Kidney (tissue), 14 donors: ENCODE results near the gene NBEA. TPM values are rescaled to one million over a fixed set of nuclear protein-coding genes. Genes with fewer than 3 reads are reported as not detected.
A peak's percentile ranks its signal among the peaks of the same experiment; 100 is the strongest.

ENCODE experiments used
- DNase-seq, 5 donors: peaks; one replicate each; pipeline ENCODE4 v3.0.0-alpha.2; 2013 to 2020
- FAIRE-seq: peaks from 2 replicates; lab custom pipeline; 2012; peaks lifted over from hg19 to GRCh38; lab: Jason Lieb, UNC
- H3K27ac ChIP-seq, 2 donors: one replicate each; pipeline ENCODE4 v1.7.0; 2013; ENCODE audit warnings: low read depth in 2 of 2, low read length in 2 of 2, inconsistent platforms in 1 of 2
- H3K27me3 ChIP-seq: one replicate; pipeline ENCODE4 v1.7.1; 2013; ENCODE audit warnings: low read length, inconsistent platforms; ENCODE audit not compliant: control insufficient read depth, insufficient read depth
- H3K36me3 ChIP-seq, 3 donors: one replicate each; pipeline versions ENCODE4 v1.7.0 to v1.7.1; 2013; ENCODE audit warnings: low read length in 3 of 3, control low read depth in 1 of 3, inconsistent platforms in 1 of 3; ENCODE audit not compliant: insufficient read depth in 3 of 3, control insufficient read depth in 2 of 3
- H3K4me1 ChIP-seq, 3 donors: one replicate each; pipeline versions ENCODE4 v1.7.0 to v1.7.1; 2013; ENCODE audit warnings: low read length in 3 of 3, inconsistent platforms in 1 of 3, low read depth in 1 of 3; ENCODE audit not compliant: control insufficient read depth in 2 of 3, insufficient read depth in 2 of 3
- H3K4me3 ChIP-seq, 3 donors: one replicate each; pipeline versions ENCODE4 v1.7.0 to v1.8.1; 2013; ENCODE audit warnings: low read length in 3 of 3, control low read depth in 1 of 3, inconsistent platforms in 1 of 3
- H3K9ac ChIP-seq, 3 donors: one replicate each; pipeline versions ENCODE4 v1.7.0 to v1.7.1; 2013; ENCODE audit warnings: low read length in 3 of 3, control low read depth in 1 of 3, inconsistent platforms in 1 of 3
- H3K9me3 ChIP-seq, 3 donors: one replicate each; pipeline versions ENCODE4 v1.7.0 to v1.7.1; 2013; ENCODE audit warnings: low read length in 3 of 3, control low read depth in 1 of 3, inconsistent platforms in 1 of 3; ENCODE audit not compliant: control insufficient read depth in 2 of 3, insufficient read depth in 1 of 3
- intact Hi-C: fragments of 100-400 bp; cut with DNase I; formaldehyde crosslinking; loops from one replicate; pipeline ENCODE4 v1.11.1; 2022
- polyA plus RNA-seq: library from polyadenylated mRNA; stranded (reverse); fragments of 350-450 nt; fragmentation: Illumina TruSeq; extraction: RNeasy Lipid Tissue Mini Kit (QIAGEN cat#74804); gene quantifications from one replicate; pipeline ENCODE4 v1.2.3, GENCODE V29; 2014; ENCODE audit warnings: low read depth, low replicate concordance; ENCODE audit not compliant: insufficient read depth
- total RNA-seq: library from RNA; stranded (reverse); fragmentation: NEBNext Ultra II Directional; extraction: Animal tissue kit (Norgen Biotek cat#: 25700); gene quantifications from one replicate; pipeline ENCODE4 v1.2.1, GENCODE V29; 2021
- TF ChIP-seq, protein P1 (sequence below): IDR thresholded peaks from 3 replicates; pipeline ENCODE4 v1.5.1; 2012; ENCODE audit warnings: mild to moderate bottlenecking, moderate library complexity, borderline replicate concordance; ENCODE audit not compliant: insufficient read depth; ENCODE audit errors: extremely low read depth
- donor health status: control.
- donor health status: control.
- donor health status: control.
- donor health status: control.
- donor health status: control.
- donor health status: DM: yes; HTN: yes; CAD: no.
- donor health status: Normal renal cell carcinoma (clear cell type).

NBEA gene
- total and polyA plus RNA-seq, 2 donors from 2014 or later = 4.7 to 14.6 TPM

- H3K27me3 ChIP-seq = no peaks in the 10 kb centered on the region
- H3K4me1 ChIP-seq = no peaks in the 10 kb centered on the region
- TF ChIP-seq, protein P1, sequence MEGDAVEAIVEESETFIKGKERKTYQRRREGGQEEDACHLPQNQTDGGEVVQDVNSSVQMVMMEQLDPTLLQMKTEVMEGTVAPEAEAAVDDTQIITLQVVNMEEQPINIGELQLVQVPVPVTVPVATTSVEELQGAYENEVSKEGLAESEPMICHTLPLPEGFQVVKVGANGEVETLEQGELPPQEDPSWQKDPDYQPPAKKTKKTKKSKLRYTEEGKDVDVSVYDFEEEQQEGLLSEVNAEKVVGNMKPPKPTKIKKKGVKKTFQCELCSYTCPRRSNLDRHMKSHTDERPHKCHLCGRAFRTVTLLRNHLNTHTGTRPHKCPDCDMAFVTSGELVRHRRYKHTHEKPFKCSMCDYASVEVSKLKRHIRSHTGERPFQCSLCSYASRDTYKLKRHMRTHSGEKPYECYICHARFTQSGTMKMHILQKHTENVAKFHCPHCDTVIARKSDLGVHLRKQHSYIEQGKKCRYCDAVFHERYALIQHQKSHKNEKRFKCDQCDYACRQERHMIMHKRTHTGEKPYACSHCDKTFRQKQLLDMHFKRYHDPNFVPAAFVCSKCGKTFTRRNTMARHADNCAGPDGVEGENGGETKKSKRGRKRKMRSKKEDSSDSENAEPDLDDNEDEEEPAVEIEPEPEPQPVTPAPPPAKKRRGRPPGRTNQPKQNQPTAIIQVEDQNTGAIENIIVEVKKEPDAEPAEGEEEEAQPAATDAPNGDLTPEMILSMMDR = no peak
- intact Hi-C loops = no loop called here
- no peaks in the 10 kb centered on the region for H3K9me3 ChIP-seq
- FAIRE-seq = no peak
- no peak overlapping the region for H3K9ac ChIP-seq
- no peak overlapping the region for H3K27ac ChIP-seq
- H3K36me3 ChIP-seq = no peaks in the 10 kb centered on the region
- no peak overlapping the region for H3K4me3 ChIP-seq
- no peak for DNase-seq
These were observed 518.0 kb downstream of the NBEA start for GRCh38 chr13:35460061-35460460.

DNA sequence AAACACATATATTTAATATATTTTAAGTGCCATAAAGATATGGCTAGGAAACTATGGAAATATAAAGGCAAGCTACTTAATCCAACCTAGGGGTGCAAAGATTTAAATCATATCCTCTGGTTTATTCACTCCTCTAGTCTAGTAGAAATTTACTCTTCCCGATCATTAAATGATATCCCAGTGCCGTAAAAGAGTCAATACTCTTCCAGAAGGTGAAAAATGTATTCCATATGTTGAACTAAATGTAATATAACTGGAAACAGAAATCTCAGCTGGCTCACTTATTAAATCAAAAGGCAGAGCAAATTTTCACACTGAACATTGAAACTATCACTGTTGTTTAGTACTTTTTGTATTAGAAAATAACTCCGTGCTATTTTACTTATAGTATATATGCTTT is 523.3 kb downstream of the NBEA start:
- H3K9me3 ChIP-seq = no peaks in the 10 kb centered on the region
- intact Hi-C loops = no loop called here
- peaks cover 12% of the 10 kb centered on the region for H3K27me3 ChIP-seq
- H3K9ac ChIP-seq = no peak overlapping the region
- H3K4me3 ChIP-seq = no peak overlapping the region
- DNase-seq (no peak), FAIRE-seq (no peak)
- peaks cover 0 to under 1% (median 0%) of the 10 kb centered on the region in 3 donors for H3K4me1 ChIP-seq
- TF ChIP-seq, protein P1 = no peak
- no peaks in the 10 kb centered on the region for H3K36me3 ChIP-seq
- no peak overlapping the region for H3K27ac ChIP-seq

DNA sequence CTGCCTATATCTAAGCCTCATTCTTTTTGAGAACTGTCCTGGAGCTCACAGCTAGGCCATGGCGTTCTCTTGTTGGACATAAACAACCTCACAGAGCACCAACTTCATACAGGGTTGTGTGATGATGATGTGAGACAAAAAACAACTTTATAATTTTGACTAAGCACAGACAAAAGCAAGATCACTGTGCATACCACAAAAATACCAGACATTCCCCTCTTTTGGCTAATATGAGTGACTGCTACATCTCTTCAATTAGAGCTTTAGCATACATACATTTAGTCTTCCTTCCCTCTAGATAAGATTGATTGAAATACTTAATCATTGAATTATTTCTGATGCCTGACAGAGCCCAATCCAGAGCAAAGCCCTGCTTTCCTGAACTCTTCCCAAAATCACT is 526.1 kb downstream of the NBEA start:
- H3K36me3 ChIP-seq = no peaks in the 10 kb centered on the region
- H3K27ac ChIP-seq = no peak overlapping the region
- no peak overlapping the region for H3K9ac ChIP-seq
- H3K4me3 ChIP-seq = no peak overlapping the region
- FAIRE-seq = no peak
- DNase-seq = no peak
- TF ChIP-seq, protein P1 = no peak
- intact Hi-C loops = no loop called here
- peaks cover 0 to 4% (median 0%) of the 10 kb centered on the region in 3 donors for H3K4me1 ChIP-seq
- H3K27me3 ChIP-seq = peaks cover 35% of the 10 kb centered on the region
- H3K9me3 ChIP-seq = peaks cover 0 to 6% (median 0%) of the 10 kb centered on the region in 3 donors

DNA sequence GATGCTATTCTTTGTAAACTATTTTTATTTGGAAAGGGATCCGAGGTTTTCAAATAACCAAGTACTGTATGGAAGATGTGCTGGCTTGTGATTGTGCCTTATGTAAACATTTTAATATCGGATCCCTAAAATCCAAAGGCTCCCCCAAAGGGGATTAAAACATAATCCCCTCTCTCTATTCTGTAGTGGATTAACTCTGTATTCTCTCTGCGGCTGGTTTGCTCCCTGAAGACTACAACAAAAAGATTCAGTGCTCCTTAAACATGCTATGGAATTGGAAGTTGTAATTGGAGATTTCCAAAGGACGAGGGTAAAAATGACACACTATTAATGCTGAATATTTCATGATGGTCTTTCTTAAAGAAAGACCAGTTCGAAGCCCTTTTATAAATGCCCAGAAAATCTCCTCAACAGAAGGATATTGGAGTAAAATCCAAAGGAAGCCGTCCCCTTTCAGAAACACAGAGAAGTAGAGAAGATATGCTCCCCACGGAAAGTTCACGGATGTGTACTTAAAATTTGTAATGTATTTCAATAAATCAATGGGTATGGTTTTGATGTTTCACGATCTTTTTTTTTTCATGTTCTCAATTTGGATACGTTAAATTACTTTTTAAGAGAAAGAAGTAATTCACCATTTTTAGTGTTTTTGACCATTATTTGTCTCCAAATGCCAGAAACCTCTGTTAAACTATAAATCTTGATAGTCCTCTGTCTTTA is 527.9 kb downstream of the NBEA start:
- TF ChIP-seq, protein P1 = no peak
- H3K36me3 ChIP-seq = no peaks in the 10 kb centered on the region
- H3K9me3 ChIP-seq = peaks cover 0 to 6% (median 0%) of the 10 kb centered on the region in 3 donors
- peaks cover 51% of the 10 kb centered on the region for H3K27me3 ChIP-seq
- FAIRE-seq (no peak), DNase-seq (peak in 1 of 5 donors; percentile 2)
- peak overlapping the region in 2 of 3 donors; percentile 56 to 62 for H3K4me3 ChIP-seq
- H3K9ac ChIP-seq = no peak overlapping the region
- intact Hi-C loops = no loop called here
- peaks cover 0 to 4% (median 0%) of the 10 kb centered on the region in 3 donors for H3K4me1 ChIP-seq
- no peak overlapping the region for H3K27ac ChIP-seq
